HepG2 (cell line): ENCODE results near the gene STIP1. TPM values are rescaled to one million over a fixed set of nuclear protein-coding genes. Genes with fewer than 3 reads are reported as not detected.

Source experiments
- AGO2 ChIP-seq: fragments of 200-400 bp; formaldehyde crosslinking; optimal IDR thresholded peaks from 2 replicates; pipeline ENCODE3; 2017; ENCODE audit warnings: mild to moderate bottlenecking, low read depth, low read length, moderate library complexity
- FOXK1 ChIP-seq: sonication (generic); formaldehyde crosslinking; IDR thresholded peaks from 2 replicates; pipeline ENCODE4 v1.4.0; 2020; ENCODE audit warnings: low read depth, missing genetic modification reagents, borderline replicate concordance
- HCFC1 ChIP-seq: fragments of 150-350 bp; IDR thresholded peaks from 2 replicates; pipeline ENCODE4 v1.6.1; 2014; ENCODE audit warnings: low read depth, low read length
- HDAC6 ChIP-seq: fragments of 200-600 bp; sonication (generic); IDR thresholded peaks from 2 replicates; pipeline ENCODE4 v1.7.0; 2017; ENCODE audit warnings: mild to moderate bottlenecking, antibody characterized with exemption, low read length, low read depth
- HNRNPUL1 ChIP-seq: fragments of 200-400 bp; formaldehyde crosslinking; IDR thresholded peaks from 2 replicates; pipeline ENCODE4 v1.6.1; 2017; ENCODE audit warnings: low read depth, mild to moderate bottlenecking, low read length, moderate library complexity
- HOXD1 ChIP-seq: sonication (generic); formaldehyde crosslinking; IDR thresholded peaks from 2 replicates; pipeline ENCODE4 v1.5.0; 2020; ENCODE audit warnings: missing genetic modification reagents
- NFYB ChIP-seq: sonication (generic); formaldehyde crosslinking; IDR thresholded peaks from 2 replicates; pipeline ENCODE4 v1.4.0; 2020; ENCODE audit warnings: missing genetic modification reagents
- REL ChIP-seq: sonication (generic); formaldehyde crosslinking; conservative IDR thresholded peaks from 2 replicates; pipeline ENCODE4 v1.8.0; 2022; ENCODE audit warnings: mild to moderate bottlenecking, missing genetic modification reagents, moderate library complexity
- RXRA ChIP-seq: sonication (generic); formaldehyde crosslinking; IDR thresholded peaks from 2 replicates; pipeline ENCODE4 v1.5.1; 2020; ENCODE audit warnings: missing genetic modification reagents
- SAP130 ChIP-seq: IDR thresholded peaks from 2 replicates; pipeline ENCODE4 v1.6.1; 2016; ENCODE audit warnings: low read depth
- SIX1 ChIP-seq: sonication (generic); formaldehyde crosslinking; IDR thresholded peaks from 2 replicates; pipeline ENCODE4 v1.4.0; 2020; ENCODE audit warnings: missing genetic modification reagents, borderline replicate concordance
- XRCC5 ChIP-seq: fragments of 200-400 bp; formaldehyde crosslinking; optimal IDR thresholded peaks from 2 replicates; pipeline ENCODE3; 2017; ENCODE audit warnings: mild to moderate bottlenecking, low read length
- YEATS2 ChIP-seq: sonication (generic); formaldehyde crosslinking; IDR thresholded peaks from 2 replicates; pipeline ENCODE4 v1.4.0; 2020; ENCODE audit warnings: missing genetic modification reagents, borderline replicate concordance
- ZBTB1 ChIP-seq: sonication (generic); formaldehyde crosslinking; IDR thresholded peaks from 2 replicates; pipeline ENCODE4 v1.4.0; 2020; ENCODE audit warnings: missing genetic modification reagents, borderline replicate concordance
- ZNF136 ChIP-seq: sonication (generic); formaldehyde crosslinking; IDR thresholded peaks from 2 replicates; pipeline ENCODE4 v1.8.1; 2022; ENCODE audit warnings: low read depth, mild to moderate bottlenecking, moderate library complexity, missing genetic modification reagents
- ZNF296 ChIP-seq: sonication (generic); formaldehyde crosslinking; conservative IDR thresholded peaks from 2 replicates; pipeline ENCODE4 v1.5.0; 2020; ENCODE audit warnings: mild to moderate bottlenecking, missing genetic modification reagents
- ZNF382 ChIP-seq: sonication (generic); formaldehyde crosslinking; IDR thresholded peaks from 2 replicates; pipeline ENCODE4 v1.5.0; 2020; ENCODE audit warnings: missing genetic modification reagents, mild to moderate bottlenecking, borderline replicate concordance
- ZNF687 ChIP-seq: sonication (generic); formaldehyde crosslinking; IDR thresholded peaks from 2 replicates; pipeline ENCODE4 v1.5.1; 2020; ENCODE audit warnings: mild to moderate bottlenecking, missing genetic modification reagents, moderate library complexity
- ZSCAN30 ChIP-seq: sonication (generic); formaldehyde crosslinking; IDR thresholded peaks from 2 replicates; pipeline ENCODE4 v1.5.0; 2020; ENCODE audit warnings: mild to moderate bottlenecking, missing genetic modification reagents
- polyA plus RNA-seq, 8 experiments: library from polyadenylated mRNA; depleted of rRNA in 3 of 8; stranded (reverse) in 7 of 8; unstranded in 1 of 8; fragments of >200 nt; fragmentation: Illumina TruSeq in 4 of 8; extraction: Trizol in 4 of 8; gene quantifications; 2 replicates each; pipeline versions ENCODE4 v1.2.1 to v1.2.3, GENCODE V29; 2011 to 2016; ENCODE audit warnings: low read depth in 4 of 8, missing spikeins in 1 of 8, mixed read lengths in 1 of 8; ENCODE audit not compliant: insufficient read depth in 1 of 8
- total RNA-seq, 5 experiments: library from RNA; depleted of rRNA; stranded (reverse); fragments of >200 nt; fragmentation: Illumina TruSeq; extraction: Trizol; gene quantifications; 2 replicates each; pipeline ENCODE4 v1.2.3, GENCODE V29; 2016; ENCODE audit warnings: low read depth in 1 of 5
- TF ChIP-seq, protein P1 (sequence below): sonication (generic); formaldehyde crosslinking; IDR thresholded peaks from 2 replicates; pipeline ENCODE4 v1.5.0; 2020; ENCODE audit warnings: mild to moderate bottlenecking, missing genetic modification reagents
- TF ChIP-seq, protein P2 (sequence below): sonication (generic); formaldehyde crosslinking; IDR thresholded peaks from 2 replicates; pipeline ENCODE4 v1.4.0; 2020; ENCODE audit warnings: mild to moderate bottlenecking, low read depth, missing genetic modification reagents

The STIP1 gene
- total and polyA plus RNA-seq, 2 of the 13 experiments (the other 11 are each of a cell fraction or from before 2014, with no cell fraction given): 81.1 to 217 TPM

DNA sequence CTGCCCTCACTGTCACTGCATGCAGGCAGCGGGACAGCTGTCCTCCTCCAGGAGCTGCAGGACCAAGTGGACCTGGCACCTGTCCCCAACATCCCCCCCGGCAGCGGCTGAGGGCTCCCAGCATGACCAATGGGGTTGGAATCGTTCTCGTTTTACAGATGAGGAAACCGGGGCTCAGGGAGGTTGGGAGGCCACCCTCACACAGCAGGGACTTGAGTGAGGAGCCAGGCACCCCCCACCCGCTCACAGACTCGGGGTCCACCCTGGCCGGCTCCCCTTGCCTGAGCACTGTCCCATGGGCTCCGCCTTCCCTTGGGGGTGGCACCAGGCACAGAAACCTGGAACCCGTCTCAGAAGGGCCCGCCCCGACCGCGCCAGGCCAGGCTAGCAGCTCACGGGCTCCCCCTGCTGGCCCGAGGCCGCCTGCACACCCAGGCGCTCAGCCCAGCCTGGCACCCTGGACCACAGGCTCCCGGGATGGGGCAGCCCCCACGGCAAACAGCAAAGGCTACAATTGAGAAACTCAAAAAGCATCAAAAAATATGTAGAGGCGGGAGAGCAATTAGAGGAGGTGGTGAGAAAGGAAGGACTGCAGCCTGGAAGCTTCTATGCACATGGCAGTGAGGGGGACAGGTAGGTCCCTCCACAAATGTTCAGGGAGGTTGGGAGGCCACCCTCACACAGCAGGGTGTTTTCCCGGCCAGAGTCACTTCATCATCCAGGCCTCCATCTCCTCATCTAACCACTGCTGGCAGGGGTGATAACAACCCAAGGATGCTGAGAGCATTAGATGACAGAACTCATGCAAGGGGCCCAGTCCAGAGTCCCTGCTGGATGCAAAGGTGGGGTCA is 32.9 kb upstream of the STIP1 start (continued):
- TF ChIP-seq, protein P1, sequence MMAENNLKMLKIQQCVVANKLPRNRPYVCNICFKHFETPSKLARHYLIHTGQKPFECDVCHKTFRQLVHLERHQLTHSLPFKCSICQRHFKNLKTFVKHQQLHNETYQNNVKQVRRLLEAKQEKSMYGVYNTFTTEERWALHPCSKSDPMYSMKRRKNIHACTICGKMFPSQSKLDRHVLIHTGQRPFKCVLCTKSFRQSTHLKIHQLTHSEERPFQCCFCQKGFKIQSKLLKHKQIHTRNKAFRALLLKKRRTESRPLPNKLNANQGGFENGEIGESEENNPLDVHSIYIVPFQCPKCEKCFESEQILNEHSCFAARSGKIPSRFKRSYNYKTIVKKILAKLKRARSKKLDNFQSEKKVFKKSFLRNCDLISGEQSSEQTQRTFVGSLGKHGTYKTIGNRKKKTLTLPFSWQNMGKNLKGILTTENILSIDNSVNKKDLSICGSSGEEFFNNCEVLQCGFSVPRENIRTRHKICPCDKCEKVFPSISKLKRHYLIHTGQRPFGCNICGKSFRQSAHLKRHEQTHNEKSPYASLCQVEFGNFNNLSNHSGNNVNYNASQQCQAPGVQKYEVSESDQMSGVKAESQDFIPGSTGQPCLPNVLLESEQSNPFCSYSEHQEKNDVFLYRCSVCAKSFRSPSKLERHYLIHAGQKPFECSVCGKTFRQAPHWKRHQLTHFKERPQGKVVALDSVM (CRISPR knock-in tag): no peak
- TF ChIP-seq SAP130 (CRISPR knock-in tag) (0 out of 2 replicates have a peak, but pooled peaks have one; percentile 24), HOXD1 (CRISPR knock-in tag) (peak; percentile 41; the same call in 1 of the 2 replicates), NFYB (CRISPR knock-in tag) (no peak), SIX1 (CRISPR knock-in tag) (no peak), FOXK1 (CRISPR knock-in tag) (no peak), ZNF296 (CRISPR knock-in tag) (no peak), HDAC6 (no peak), ZSCAN30 (no peak), ZNF687 (CRISPR knock-in tag) (peak; percentile 33), ZNF136 (CRISPR knock-in tag) (no peak), ZBTB1 (no peak), XRCC5 (peak; percentile 89), RXRA (peak; percentile 32; the same call in 1 of the 2 replicates), REL (CRISPR knock-in tag) (no peak), ZNF382 (CRISPR knock-in tag) (no peak), HCFC1 (no peak), AGO2 (peak; percentile 46), YEATS2 (CRISPR knock-in tag) (peak; percentile 44; the same call in 1 of the 2 replicates), HNRNPUL1 (no peak)
- TF ChIP-seq, protein P2, sequence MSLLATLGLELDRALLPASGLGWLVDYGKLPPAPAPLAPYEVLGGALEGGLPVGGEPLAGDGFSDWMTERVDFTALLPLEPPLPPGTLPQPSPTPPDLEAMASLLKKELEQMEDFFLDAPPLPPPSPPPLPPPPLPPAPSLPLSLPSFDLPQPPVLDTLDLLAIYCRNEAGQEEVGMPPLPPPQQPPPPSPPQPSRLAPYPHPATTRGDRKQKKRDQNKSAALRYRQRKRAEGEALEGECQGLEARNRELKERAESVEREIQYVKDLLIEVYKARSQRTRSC: no peak
